HCT116 (cell line): ENCODE results near the gene VAMP7. TPM values are rescaled to one million over a fixed set of nuclear protein-coding genes. Genes with fewer than 3 reads are reported as not detected.
A peak's percentile ranks its signal among the peaks of the same experiment; 100 is the strongest.

Source experiments
- ATAC-seq: fragments of 200-7000 bp; cut with Tn5 transposase; 2 replicates; pipeline ENCODE4 v1.9.1; 2020; ENCODE audit warnings: mild to moderate bottlenecking, moderate library complexity
- BruUV-seq: library from RNA; stranded (reverse); fragments of 400-500 nt; replicated peaks from 2 replicates; lab custom pipeline; 2021; lab: Mats Ljungman, UMichigan
- CTCF ChIA-PET: fragments of 300-600 bp; sonication (Branson Sonifier 250); formaldehyde crosslinking; loops from one replicate; lab custom pipeline; 2021; ENCODE audit warnings: antibody characterized with exemption; lab: Charles Lee
- POLR2A ChIA-PET: fragments of 300-600, 350-600 bp; sonication (Branson Sonifier 250); formaldehyde crosslinking; loops from one replicate; lab custom pipeline; 2021; ENCODE audit warnings: antibody characterized with exemption; lab: Charles Lee
- RAD21 ChIA-PET, 2 experiments: fragments of 300-600 bp; sonication (Branson Sonifier 250); formaldehyde crosslinking; loops; one replicate each; lab custom pipeline; 2023; ENCODE audit warnings: low total read pairs in 2 of 2; ENCODE audit not compliant: uncharacterized antibody in 2 of 2, unreplicated experiment in 2 of 2, low non-redundant PET in 1 of 2; lab: Charles Lee
- DNase-seq: peaks from one replicate; pipeline ENCODE4 v3.0.0-alpha.2; 2010; ENCODE audit warnings: low read depth, low spot score
- H2AFZ ChIP-seq: fragments of 200-600 bp; shearing (Covaris generic), sonication (generic); 2 replicates; pipeline ENCODE4 v1.6.1; 2017; ENCODE audit warnings: low read depth, mixed run types, mixed read lengths, antibody characterized with exemption, low read length; ENCODE audit not compliant: poor library complexity, severe bottlenecking
- H3K27ac ChIP-seq: 2 replicates; pipeline ENCODE4 v1.5.1; 2012; ENCODE audit warnings: low read depth, low read length
- H3K27me3 ChIP-seq: fragments of 200-600 bp; sonication (generic); 2 replicates; pipeline ENCODE4 v1.6.1; 2016; ENCODE audit warnings: mixed run types, low read length, mixed read lengths; ENCODE audit not compliant: insufficient read depth
- H3K36me3 ChIP-seq, 2 experiments: fragments of 200-500 bp in 1 of 2; fragments of 200-600 bp in 1 of 2; sonication (Bioruptor generic) in 1 of 2; sonication (generic) in 1 of 2; 2 replicates each; pipeline versions ENCODE4 v1.5.1 to v1.6.1; 2014 to 2016; ENCODE audit warnings: low read length in 2 of 2, inconsistent platforms in 1 of 2, mixed read lengths in 1 of 2, mixed run types in 1 of 2; ENCODE audit not compliant: insufficient read depth in 2 of 2, control insufficient read depth in 1 of 2
- H3K4me1 ChIP-seq, 2 experiments: fragments of 200-600 bp in 1 of 2; sonication (generic) in 1 of 2; 2 replicates each; pipeline versions ENCODE4 v1.5.1 to v1.6.1; 2012 to 2017; ENCODE audit warnings: low read length in 2 of 2, inconsistent platforms in 1 of 2, mild to moderate bottlenecking in 1 of 2, mixed read lengths in 1 of 2, mixed run types in 1 of 2, moderate library complexity in 1 of 2; ENCODE audit not compliant: insufficient read depth in 2 of 2, control insufficient read depth in 1 of 2
- H3K4me2 ChIP-seq: fragments of 200-600 bp; sonication (generic); 2 replicates; pipeline ENCODE4 v1.6.1; 2017; ENCODE audit warnings: mixed run types, low read length, mixed read lengths
- H3K4me3 ChIP-seq, 2 experiments: fragments of 200-600 bp in 1 of 2; sonication (generic) in 1 of 2; replicated peaks in 1 of 2; 2 replicates each; pipeline ENCODE4 v1.5.1; 2011 to 2016; ENCODE audit warnings: low read length in 2 of 2, control low read depth in 1 of 2, low read depth in 1 of 2, mild to moderate bottlenecking in 1 of 2, mixed read lengths in 1 of 2, mixed run types in 1 of 2
- H3K79me2 ChIP-seq: fragments of 200-600 bp; sonication (generic); 2 replicates; pipeline ENCODE4 v1.6.1; 2017; ENCODE audit warnings: mild to moderate bottlenecking, mixed run types, low read length, moderate library complexity, mixed read lengths; ENCODE audit not compliant: insufficient read depth
- H3K9ac ChIP-seq: fragments of 200-600 bp; sonication (generic); 2 replicates; pipeline ENCODE4 v1.6.1; 2016; ENCODE audit warnings: low read length, mixed read lengths
- H3K9me2 ChIP-seq: fragments of 200-600 bp; sonication (generic), shearing (Covaris generic); 2 replicates; pipeline ENCODE4 v1.6.1; 2017; ENCODE audit warnings: mixed run types, mild to moderate bottlenecking, moderate library complexity; ENCODE audit not compliant: insufficient read depth
- H3K9me3 ChIP-seq, 2 experiments: fragments of 200-500 bp in 1 of 2; fragments of 200-600 bp in 1 of 2; sonication (Bioruptor generic) in 1 of 2; sonication (generic) in 1 of 2; 2 replicates each; pipeline ENCODE4 v1.6.1; 2014 to 2017; ENCODE audit warnings: low read length in 2 of 2, mixed read lengths in 2 of 2, inconsistent platforms in 1 of 2, low read depth in 1 of 2, mild to moderate bottlenecking in 1 of 2, mixed run types in 1 of 2, moderate library complexity in 1 of 2; ENCODE audit not compliant: control insufficient read depth in 1 of 2, insufficient read depth in 1 of 2
- H4K20me1 ChIP-seq: fragments of 200-600 bp; sonication (generic), shearing (Covaris generic); 2 replicates; pipeline ENCODE4 v1.6.1; 2017; ENCODE audit warnings: mixed run types, mild to moderate bottlenecking, moderate library complexity; ENCODE audit not compliant: insufficient read depth
- CBX3 ChIP-seq: IDR thresholded peaks from 2 replicates; pipeline ENCODE4 v1.6.1; 2012; ENCODE audit warnings: low read depth
- CTCF ChIP-seq, 3 experiments: fragments of 200-600 bp in 1 of 3; sonication (generic) in 1 of 3; IDR thresholded peaks in 2 of 3; conservative IDR thresholded peaks in 1 of 3; 2 replicates each; pipeline ENCODE4 v1.5.1; 2012 to 2017; ENCODE audit warnings: low read depth in 2 of 3, low read length in 2 of 3, antibody characterized with exemption in 1 of 3, borderline replicate concordance in 1 of 3, control low read depth in 1 of 3, mild to moderate bottlenecking in 1 of 3, mixed read lengths in 1 of 3, mixed run types in 1 of 3, moderate library complexity in 1 of 3; ENCODE audit not compliant: insufficient read depth in 1 of 3
- EGR1 ChIP-seq: IDR thresholded peaks from 2 replicates; pipeline ENCODE4 v1.6.1; 2012; ENCODE audit warnings: low read depth
- EZH2phosphoT487 ChIP-seq: fragments of 200-600 bp; IDR thresholded peaks from 2 replicates; pipeline ENCODE4 v1.6.1; 2018; ENCODE audit warnings: antibody characterized with exemption, borderline replicate concordance
- FOSL1 ChIP-seq: IDR thresholded peaks from 2 replicates; pipeline ENCODE4 v1.6.1; 2012; ENCODE audit warnings: low read depth
- JUND ChIP-seq: IDR thresholded peaks from 2 replicates; pipeline ENCODE4 v1.6.1; 2012
- POLR2A ChIP-seq: IDR thresholded peaks from 2 replicates; pipeline ENCODE4 v1.7.0; 2011; ENCODE audit warnings: borderline replicate concordance; ENCODE audit not compliant: insufficient read depth, insufficient read length; ENCODE audit errors: extremely low read depth
- POLR2AphosphoS5 ChIP-seq: IDR thresholded peaks from 2 replicates; pipeline ENCODE4 v1.6.1; 2011; ENCODE audit warnings: mild to moderate bottlenecking, low read depth, low read length, moderate library complexity
- RAD21 ChIP-seq: IDR thresholded peaks from 2 replicates; pipeline ENCODE4 v1.6.1; 2012; ENCODE audit warnings: low read depth, mild to moderate bottlenecking
- SIN3A ChIP-seq: IDR thresholded peaks from 2 replicates; pipeline ENCODE4 v1.6.1; 2012; ENCODE audit warnings: low read depth
- SP1 ChIP-seq: IDR thresholded peaks from 2 replicates; pipeline ENCODE4 v1.6.1; 2012; ENCODE audit warnings: low read depth
- SRF ChIP-seq: IDR thresholded peaks from 2 replicates; pipeline ENCODE4 v1.6.1; 2012; ENCODE audit warnings: low read depth
- YY1 ChIP-seq: IDR thresholded peaks from 2 replicates; pipeline ENCODE4 v1.6.1; 2011; ENCODE audit warnings: low read length, low read depth, moderate library complexity, mild to moderate bottlenecking; ENCODE audit not compliant: insufficient replicate concordance; ENCODE audit errors: extremely low read depth
- intact Hi-C: fragments of 100-400 bp; cut with micrococcal nuclease; formaldehyde crosslinking; loops from 2 replicates; pipeline ENCODE4 v1.10.0; 2022
- total RNA-seq: library from RNA; stranded (reverse); gene quantifications from one replicate; pipeline ENCODE4 v1.2.1, GENCODE V29; 2021; ENCODE audit not compliant: unreplicated experiment
- TF ChIP-seq, protein P1 (sequence below): IDR thresholded peaks from 2 replicates; pipeline ENCODE4 v1.6.1; 2011; ENCODE audit warnings: mild to moderate bottlenecking, low read length, moderate library complexity; ENCODE audit not compliant: insufficient replicate concordance; ENCODE audit errors: extremely low read depth

Gene VAMP7
- total RNA-seq, 1 experiment from 2014 or later: 32.8 TPM

- BruUV-seq: no TSS peak
- RAD21 ChIA-PET: no interaction called here
These were observed 85.7 kb downstream of the VAMP7 start for GRCh38 chrX:155966876-155967275.

DNA sequence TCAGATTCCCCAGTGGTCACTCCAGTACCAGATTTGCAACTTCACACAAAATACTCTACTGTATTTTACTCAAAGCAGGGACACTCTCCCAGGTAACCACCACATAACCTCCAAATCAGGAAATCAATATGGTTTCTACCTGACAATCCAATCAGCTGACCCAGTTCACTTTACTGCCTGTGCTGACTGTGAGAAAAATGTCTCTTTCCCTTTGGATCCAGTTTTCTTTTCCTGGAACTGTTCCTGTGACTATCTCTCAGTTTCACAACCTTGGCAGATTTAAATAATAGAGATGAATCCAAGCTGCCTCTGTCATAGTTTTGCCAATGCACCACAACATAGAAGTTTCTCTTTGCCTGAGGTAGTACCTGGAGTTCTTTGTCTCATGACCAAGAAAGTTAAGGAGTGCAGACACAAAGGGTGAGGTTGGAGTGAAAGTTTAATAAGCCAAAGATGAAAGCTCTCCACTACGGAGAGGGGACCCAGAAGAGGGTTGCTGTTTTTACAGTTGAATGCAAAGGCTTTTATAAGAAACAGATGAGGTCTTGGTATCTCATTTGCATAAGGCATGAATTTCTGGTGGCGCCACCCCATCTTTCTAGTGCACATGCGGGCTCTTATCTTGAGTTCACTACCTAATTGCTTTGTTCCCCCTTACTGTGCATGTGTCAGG, 86.6 kb downstream of the VAMP7 start:
- BruUV-seq: no TSS peak
- TF ChIP-seq JUND: no peak
- TF ChIP-seq FOSL1: no peak
- TF ChIP-seq, protein P1, sequence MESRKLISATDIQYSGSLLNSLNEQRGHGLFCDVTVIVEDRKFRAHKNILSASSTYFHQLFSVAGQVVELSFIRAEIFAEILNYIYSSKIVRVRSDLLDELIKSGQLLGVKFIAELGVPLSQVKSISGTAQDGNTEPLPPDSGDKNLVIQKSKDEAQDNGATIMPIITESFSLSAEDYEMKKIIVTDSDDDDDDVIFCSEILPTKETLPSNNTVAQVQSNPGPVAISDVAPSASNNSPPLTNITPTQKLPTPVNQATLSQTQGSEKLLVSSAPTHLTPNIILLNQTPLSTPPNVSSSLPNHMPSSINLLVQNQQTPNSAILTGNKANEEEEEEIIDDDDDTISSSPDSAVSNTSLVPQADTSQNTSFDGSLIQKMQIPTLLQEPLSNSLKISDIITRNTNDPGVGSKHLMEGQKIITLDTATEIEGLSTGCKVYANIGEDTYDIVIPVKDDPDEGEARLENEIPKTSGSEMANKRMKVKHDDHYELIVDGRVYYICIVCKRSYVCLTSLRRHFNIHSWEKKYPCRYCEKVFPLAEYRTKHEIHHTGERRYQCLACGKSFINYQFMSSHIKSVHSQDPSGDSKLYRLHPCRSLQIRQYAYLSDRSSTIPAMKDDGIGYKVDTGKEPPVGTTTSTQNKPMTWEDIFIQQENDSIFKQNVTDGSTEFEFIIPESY: no peak
- TF ChIP-seq EZH2phosphoT487: no peak
- TF ChIP-seq SRF: no peak
- no peak for TF ChIP-seq SP1
- TF ChIP-seq SIN3A: no peak
- no peak for TF ChIP-seq POLR2A
- TF ChIP-seq CBX3: no peak
- no peak for TF ChIP-seq EGR1
- TF ChIP-seq POLR2AphosphoS5: no peak
- no peak for TF ChIP-seq YY1

More at GRCh38 chrX:155966876-155967275, 85.7 kb downstream of the VAMP7 start:
- H3K4me1 ChIP-seq: no peaks in the 10 kb centered on the region
- no peaks in the 10 kb centered on the region for H3K9me3 ChIP-seq
- no peaks in the 10 kb centered on the region for H3K36me3 ChIP-seq
- TF ChIP-seq RAD21 (peak; percentile 68), SRF (no peak), CTCF (IDR thresholded peaks at IDR 0.05 in 2 of 3, conservative IDR thresholded peaks at IDR 0.05 in 1 of 3; ENCODE audit: borderline replicate concordance in 1 of 3, insufficient read depth in 1 of 3, low read depth in 2 of 3, low read length in 2 of 3) (peak; percentile 58 to 96 (median 58))
- H3K4me3 ChIP-seq: no peak overlapping the region
- no peak overlapping the region for H3K27ac ChIP-seq
- no peaks in the 10 kb centered on the region for H4K20me1 ChIP-seq
- no peaks in the 10 kb centered on the region for H3K79me2 ChIP-seq
- peak; percentile 80 for ATAC-seq
- no peaks in the 10 kb centered on the region for H3K9me2 ChIP-seq
- DNase-seq: peak; percentile 38
- H3K9ac ChIP-seq: no peak overlapping the region
- no peak overlapping the region for H3K4me2 ChIP-seq
- intact Hi-C loops: no loop called here
- ChIA-PET POLR2A (no interaction called here), CTCF (no interaction called here)
- H2AFZ ChIP-seq: no peak overlapping the region
- no peaks in the 10 kb centered on the region for H3K27me3 ChIP-seq

More for the DNA sequence above, 86.6 kb downstream of the VAMP7 start:
- Histone ChIP-seq H3K27me3 (no peaks in the 10 kb centered on the region), H2AFZ (no peak overlapping the region), H4K20me1 (no peaks in the 10 kb centered on the region), H3K9me3 (no peaks in the 10 kb centered on the region), H3K9me2 (no peaks in the 10 kb centered on the region), H3K4me3 (no peak overlapping the region), H3K4me2 (no peak overlapping the region), H3K27ac (no peak overlapping the region), H3K79me2 (no peaks in the 10 kb centered on the region), H3K4me1 (no peaks in the 10 kb centered on the region), H3K36me3 (no peaks in the 10 kb centered on the region), H3K9ac (no peak overlapping the region)
- no peak for DNase-seq
- ChIA-PET RAD21 (no interaction called here), POLR2A (no interaction called here), CTCF (no interaction called here)
- no peak for ATAC-seq
- intact Hi-C loops: no loop called here
